ENCODE measurements around the gene CBX4.

DNA sequence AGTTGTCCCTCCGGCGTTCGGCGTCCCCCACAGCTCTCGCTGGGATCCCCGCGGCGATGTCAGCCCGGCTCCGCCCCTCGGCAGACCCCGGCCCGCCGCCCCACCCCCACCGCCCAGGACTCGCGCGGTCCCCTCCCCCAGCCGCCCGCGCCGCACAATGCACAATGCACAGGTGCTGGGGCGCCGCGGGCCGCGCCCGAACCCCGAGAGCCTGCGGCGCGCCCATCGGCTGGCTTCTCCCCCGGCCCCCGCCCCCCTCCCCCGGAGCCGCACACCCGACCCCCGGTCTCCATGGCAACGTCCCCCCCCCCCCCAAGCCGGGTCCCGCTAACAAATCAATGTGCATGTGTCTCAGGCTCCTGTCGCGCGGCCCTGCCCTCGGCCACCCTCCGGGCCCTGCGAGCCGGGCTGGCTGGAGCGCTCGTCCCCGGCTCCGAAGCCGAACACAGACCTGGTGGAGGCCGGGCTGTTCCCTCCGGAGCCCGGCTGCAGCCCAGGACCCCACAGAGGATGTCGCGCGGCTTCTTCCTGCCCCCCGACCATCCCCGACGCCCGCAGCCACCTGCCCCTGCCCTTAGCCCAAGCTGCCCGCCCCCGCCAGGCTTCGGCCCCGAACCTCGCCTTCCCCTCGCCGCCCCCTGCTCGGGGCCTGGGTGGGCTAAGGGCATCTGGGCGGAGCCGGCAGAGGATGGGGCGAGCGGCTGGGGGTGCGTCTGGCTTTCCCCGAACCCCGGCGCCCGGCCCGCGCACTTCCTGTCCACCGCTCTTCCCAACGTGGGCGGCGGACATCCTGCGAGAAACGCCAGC lies 41.5 kb downstream of the CBX4 start:
- TF ChIP-seq, protein P1, sequence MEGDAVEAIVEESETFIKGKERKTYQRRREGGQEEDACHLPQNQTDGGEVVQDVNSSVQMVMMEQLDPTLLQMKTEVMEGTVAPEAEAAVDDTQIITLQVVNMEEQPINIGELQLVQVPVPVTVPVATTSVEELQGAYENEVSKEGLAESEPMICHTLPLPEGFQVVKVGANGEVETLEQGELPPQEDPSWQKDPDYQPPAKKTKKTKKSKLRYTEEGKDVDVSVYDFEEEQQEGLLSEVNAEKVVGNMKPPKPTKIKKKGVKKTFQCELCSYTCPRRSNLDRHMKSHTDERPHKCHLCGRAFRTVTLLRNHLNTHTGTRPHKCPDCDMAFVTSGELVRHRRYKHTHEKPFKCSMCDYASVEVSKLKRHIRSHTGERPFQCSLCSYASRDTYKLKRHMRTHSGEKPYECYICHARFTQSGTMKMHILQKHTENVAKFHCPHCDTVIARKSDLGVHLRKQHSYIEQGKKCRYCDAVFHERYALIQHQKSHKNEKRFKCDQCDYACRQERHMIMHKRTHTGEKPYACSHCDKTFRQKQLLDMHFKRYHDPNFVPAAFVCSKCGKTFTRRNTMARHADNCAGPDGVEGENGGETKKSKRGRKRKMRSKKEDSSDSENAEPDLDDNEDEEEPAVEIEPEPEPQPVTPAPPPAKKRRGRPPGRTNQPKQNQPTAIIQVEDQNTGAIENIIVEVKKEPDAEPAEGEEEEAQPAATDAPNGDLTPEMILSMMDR (optimal IDR thresholded peaks at IDR 0.05 in 1 of 3, IDR thresholded peaks at IDR 0.05 in 1 of 3, conservative IDR thresholded peaks at IDR 0.05 in 1 of 3; ENCODE audit: extremely low read depth in 1 of 3, insufficient read depth in 2 of 3, low read length in 3 of 3), result no peak
- TF ChIP-seq EZH2 (IDR thresholded peaks at IDR 0.05; ENCODE audit: low read length), result no peak

Data from keratinocyte (primary cell).